IMR-90 (cell line): ENCODE measurements around the gene BIRC5. TPM values are rescaled to one million over a fixed set of nuclear protein-coding genes. Genes with fewer than 3 reads are reported as not detected.

Source experiments
- ATAC-seq: fragments of 200-7000 bp; cut with Tn5 transposase; 2 replicates; pipeline ENCODE4 v1.9.1; 2020; ENCODE audit warnings: low read depth, mild to moderate bottlenecking, moderate library complexity
- BruUV-seq: library from RNA; stranded (reverse); fragments of 400-500 nt; replicated peaks from 2 replicates; lab custom pipeline; 2021; lab: Mats Ljungman, UMichigan
- CTCF ChIA-PET: fragments of 300-600 bp; formaldehyde crosslinking; extraction: SDS; loops from one replicate; lab custom pipeline; 2021; ENCODE audit warnings: antibody characterized with exemption; lab: Yijun Ruan, JAX
- POLR2A ChIA-PET: fragments of 300-600 bp; sonication (Branson Sonifier 250); formaldehyde crosslinking; loops from one replicate; lab custom pipeline; 2022; ENCODE audit warnings: antibody characterized with exemption; ENCODE audit not compliant: unreplicated experiment; lab: Charles Lee
- DNase-seq: peaks from one replicate; pipeline ENCODE4 v3.0.0; 2013
- H2AFZ ChIP-seq: replicated peaks from 2 replicates; pipeline ENCODE3; 2013; ENCODE audit warnings: low read length, mild to moderate bottlenecking; ENCODE audit not compliant: poor library complexity
- H2AK5ac ChIP-seq: 2 replicates; pipeline ENCODE4 v1.6.1; 2013; ENCODE audit warnings: low read depth, low read length, inconsistent platforms
- H2AK9ac ChIP-seq: replicated peaks from 2 replicates; pipeline ENCODE3; 2013; ENCODE audit warnings: mild to moderate bottlenecking, low read depth, low read length, moderate library complexity; ENCODE audit not compliant: poor library complexity
- H2BK120ac ChIP-seq: 2 replicates; pipeline ENCODE4 v1.6.1; 2013; ENCODE audit warnings: low read depth, low read length, inconsistent platforms
- H2BK15ac ChIP-seq: 3 replicates; pipeline ENCODE4 v1.6.1; 2013; ENCODE audit warnings: low read depth, low read length, inconsistent platforms
- H2BK20ac ChIP-seq: 2 replicates; pipeline ENCODE4 v1.6.1; 2013; ENCODE audit warnings: low read depth, mild to moderate bottlenecking, inconsistent platforms, low read length, moderate library complexity
- H2BK5ac ChIP-seq: 2 replicates; pipeline ENCODE4 v1.6.1; 2013; ENCODE audit warnings: mild to moderate bottlenecking, low read depth, low read length, inconsistent platforms; ENCODE audit not compliant: poor library complexity, severe bottlenecking
- H3K14ac ChIP-seq: replicated peaks from 2 replicates; pipeline ENCODE4 v1.6.1; 2013; ENCODE audit warnings: low read depth, low read length, inconsistent platforms
- H3K18ac ChIP-seq: 2 replicates; pipeline ENCODE4 v1.6.1; 2013; ENCODE audit warnings: low read depth, low read length, control low read depth
- H3K23ac ChIP-seq: 2 replicates; pipeline ENCODE4 v1.6.1; 2013; ENCODE audit warnings: low read depth, low read length, inconsistent platforms
- H3K27ac ChIP-seq: 2 replicates; pipeline ENCODE4 v1.5.1; 2013; ENCODE audit warnings: mild to moderate bottlenecking, control low read depth, low read length; ENCODE audit not compliant: insufficient read depth
- H3K27me3 ChIP-seq: 2 replicates; pipeline ENCODE4 v1.6.1; 2013; ENCODE audit warnings: low read length; ENCODE audit not compliant: control insufficient read depth, insufficient read depth
- H3K36me3 ChIP-seq: 2 replicates; pipeline ENCODE4 v1.6.1; 2013; ENCODE audit warnings: low read length, mixed read lengths; ENCODE audit not compliant: control insufficient read depth, insufficient read depth
- H3K4ac ChIP-seq: 2 replicates; pipeline ENCODE4 v1.6.1; 2013; ENCODE audit warnings: low read depth, low read length, inconsistent platforms
- H3K4me1 ChIP-seq: 2 replicates; pipeline ENCODE4 v1.6.1; 2013; ENCODE audit warnings: low read length, mixed read lengths; ENCODE audit not compliant: control insufficient read depth, insufficient read depth
- H3K4me2 ChIP-seq: 2 replicates; pipeline ENCODE4 v1.6.1; 2013; ENCODE audit warnings: low read depth, mild to moderate bottlenecking, control low read depth, low read length, moderate library complexity
- H3K4me3 ChIP-seq: 2 replicates; pipeline ENCODE4 v1.5.1; 2013; ENCODE audit warnings: low read depth, mild to moderate bottlenecking, control low read depth, low read length, moderate library complexity; ENCODE audit not compliant: insufficient read depth
- H3K56ac ChIP-seq: 2 replicates; pipeline ENCODE4 v1.6.1; 2013; ENCODE audit warnings: low read length, inconsistent platforms; ENCODE audit not compliant: insufficient read depth; ENCODE audit errors: extremely low read depth
- H3K79me1 ChIP-seq, 2 experiments: 2 replicates each; pipeline ENCODE4 v1.6.1; 2013; ENCODE audit warnings: low read length in 2 of 2, inconsistent platforms in 1 of 2, low read depth in 1 of 2
- H3K9ac ChIP-seq: 2 replicates; pipeline ENCODE4 v1.6.1; 2013; ENCODE audit warnings: low read depth, low read length, control low read depth
- H3K9me1 ChIP-seq: 2 replicates; pipeline ENCODE4 v1.6.1; 2013; ENCODE audit warnings: low read length, inconsistent platforms; ENCODE audit not compliant: insufficient read depth
- H3K9me3 ChIP-seq: 2 replicates; pipeline ENCODE4 v1.6.1; 2013; ENCODE audit warnings: low read length; ENCODE audit not compliant: control insufficient read depth, insufficient read depth
- H4K20me1 ChIP-seq: 2 replicates; pipeline ENCODE4 v1.6.1; 2013; ENCODE audit warnings: low read length, inconsistent platforms; ENCODE audit not compliant: insufficient read depth
- H4K5ac ChIP-seq: 2 replicates; pipeline ENCODE4 v1.6.1; 2013; ENCODE audit warnings: mild to moderate bottlenecking, low read depth, low read length, control low read depth
- H4K8ac ChIP-seq, 2 experiments: 2 replicates each; pipeline ENCODE4 v1.6.1; 2013; ENCODE audit warnings: low read depth in 2 of 2, low read length in 2 of 2, control low read depth in 1 of 2, inconsistent platforms in 1 of 2
- H4K91ac ChIP-seq: 2 replicates; pipeline ENCODE4 v1.6.1; 2013; ENCODE audit warnings: low read depth, low read length, inconsistent platforms; ENCODE audit not compliant: insufficient read depth
- BHLHE40 ChIP-seq: fragments of 150-350 bp; IDR thresholded peaks from 2 replicates; pipeline ENCODE4 v1.6.1; 2016; ENCODE audit warnings: mild to moderate bottlenecking, low read depth, low read length
- CEBPB ChIP-seq: IDR thresholded peaks from 2 replicates; pipeline ENCODE4 v1.6.1; 2012; ENCODE audit warnings: low read depth, low read length, improper control_type of control experiment
- FOS ChIP-seq: fragments of 150-350 bp; IDR thresholded peaks from 2 replicates; pipeline ENCODE4 v1.6.1; 2016; ENCODE audit warnings: low read depth, low read length
- MAFK ChIP-seq: IDR thresholded peaks from 2 replicates; pipeline ENCODE4 v1.6.1; 2012; ENCODE audit warnings: low read depth, low read length, improper control_type of control experiment
- MAZ ChIP-seq: IDR thresholded peaks from 2 replicates; pipeline ENCODE4 v1.6.1; 2012; ENCODE audit warnings: low read depth, mild to moderate bottlenecking, low read length, improper control_type of control experiment, moderate library complexity, borderline replicate concordance
- MXI1 ChIP-seq: IDR thresholded peaks from 2 replicates; pipeline ENCODE4 v1.6.1; 2012; ENCODE audit warnings: low read depth, mild to moderate bottlenecking, low read length, moderate library complexity, borderline replicate concordance
- NFE2L2 ChIP-seq: fragments of 150-350 bp; IDR thresholded peaks from 2 replicates; pipeline ENCODE4 v1.6.1; 2016; ENCODE audit warnings: low read depth, mild to moderate bottlenecking, low read length
- POLR2A ChIP-seq: IDR thresholded peaks from 2 replicates; pipeline ENCODE4 v1.6.1; 2012; ENCODE audit warnings: mild to moderate bottlenecking, low read depth, low read length
- RAD21 ChIP-seq: IDR thresholded peaks from 2 replicates; pipeline ENCODE4 v1.6.1; 2012; ENCODE audit warnings: low read length, improper control_type of control experiment
- SMC3 ChIP-seq: fragments of 150-350 bp; IDR thresholded peaks from 2 replicates; pipeline ENCODE4 v1.6.1; 2016; ENCODE audit warnings: low read depth, mild to moderate bottlenecking, antibody characterized with exemption, low read length, moderate library complexity
- WGBS, 2 experiments: methylation state at CpG; one replicate each; pipeline versions ENCODE4 v1.1.5 to v1.1.7; 2013; ENCODE audit warnings: missing lambda C conversion rate in 2 of 2; ENCODE audit not compliant: insufficient read length in 1 of 2; ENCODE audit errors: extremely low coverage in 2 of 2; 5-methylcytosine and 5-hydroxymethylcytosine counted together
- dilution Hi-C: fragments of 300-500 bp; cut with HindIII; formaldehyde crosslinking; loops from one replicate; pipeline ENCODE4 v1.14.3; 2018; ENCODE audit warnings: low sequenced_read_pairs; ENCODE audit not compliant: unreplicated experiment
- in situ Hi-C: fragments of 300-500 bp; cut with MboI; formaldehyde crosslinking; loops from 3 replicates; pipeline ENCODE4 v1.14.3; 2019; ENCODE audit warnings: low sequenced_read_pairs, inconsistent platforms, mixed read lengths
- intact Hi-C: fragments of 100-400 bp; cut with micrococcal nuclease; formaldehyde crosslinking; loops from 2 replicates; pipeline ENCODE4 v1.10.0; 2022
- polyA plus RNA-seq, 3 experiments: library from polyadenylated mRNA; depleted of rRNA; stranded (reverse); fragments of >200 nt; gene quantifications; 2 replicates each; pipeline ENCODE4 v1.2.3, GENCODE V29; 2012; ENCODE audit warnings: low replicate concordance in 1 of 3
- total RNA-seq: library from RNA; depleted of rRNA; stranded (reverse); fragments of >200 nt; gene quantifications from 2 replicates; pipeline ENCODE4 v1.2.3, GENCODE V29; 2012
- TF ChIP-seq, protein P1 (sequence below): conservative IDR thresholded peaks from 2 replicates; pipeline ENCODE4 v1.5.1; 2012; ENCODE audit warnings: mild to moderate bottlenecking, low read depth, low read length, improper control_type of control experiment

Gene BIRC5
- total and polyA plus RNA-seq, 2 of the 4 experiments (the other 2 are of a cell fraction): 16.6 to 52.7 TPM

DNA sequence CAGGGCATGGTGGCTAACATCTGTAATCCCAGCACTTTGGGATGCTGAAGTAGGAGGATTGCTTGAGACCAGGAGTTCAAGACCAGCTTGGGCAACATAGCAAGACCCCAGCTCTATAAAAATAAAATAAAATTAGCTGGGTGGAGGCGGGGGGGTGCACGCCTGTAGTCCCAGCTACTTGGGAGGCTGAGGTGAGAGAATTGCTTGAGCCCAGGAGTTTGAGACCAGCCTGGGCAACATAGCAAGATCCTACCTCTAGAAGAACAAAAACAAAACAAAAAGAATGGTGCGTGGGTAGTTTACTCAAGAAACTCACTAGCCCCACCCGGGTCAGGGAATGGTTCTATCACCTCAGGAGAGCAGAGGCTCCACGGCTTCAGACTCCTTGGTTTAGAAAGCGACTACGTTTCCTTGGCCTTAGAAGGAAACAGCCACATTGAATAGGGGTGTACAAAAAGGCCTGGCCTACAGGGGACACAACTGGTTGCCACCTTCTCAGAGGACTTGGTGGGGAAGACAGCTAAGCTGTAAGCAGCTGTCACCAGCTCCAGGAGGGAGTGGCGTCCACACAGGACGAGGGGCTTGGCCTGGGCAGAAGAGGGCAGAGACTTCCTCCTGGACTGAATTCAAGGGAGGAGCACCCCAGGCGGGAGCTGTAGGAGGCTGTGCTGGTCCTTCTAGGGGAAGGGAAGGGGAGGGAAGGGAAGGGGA is 27.9 kb upstream of the BIRC5 start (continued):
- TF ChIP-seq NFE2L2: no peak

GRCh38 chr17:78186692-78187595 is 27.1 kb upstream of the BIRC5 start, which contains the start of the genes AFMID and TK1:
TSS of gene AFMID (plus strand) at chr17:78187362. CDS start at chr17:78187371, 9 bp downstream.
TSS of gene TK1 (minus strand) at chr17:78187052. CDS start at chr17:78186994, 58 bp downstream.
- POLR2A ChIA-PET: no interaction called here
- Histone ChIP-seq H3K4me2 (peak within 1 kb of the TSS; percentile 88), H3K56ac (0 out of 2 replicates have a peak within 1 kb of the TSS, but pooled peaks have one; percentile 26), H2BK120ac (no peak within 1 kb of the TSS), H3K4me3 (peak within 1 kb of the TSS; percentile 64), H3K27ac (peak within 1 kb of the TSS; percentile 41; the same call in 1 of the 2 replicates), H3K9me3 (no peaks in the 10 kb centered on the region), H4K5ac (peak within 1 kb of the TSS; percentile 63), H2AK9ac (peak within 1 kb of the TSS; percentile 67), H2BK15ac (no peak within 1 kb of the TSS), H3K9me1 (peaks cover 11% of the 10 kb centered on the region; the same call in 1 of the 2 replicates), H2BK5ac (peak within 1 kb of the TSS; percentile 20), H3K14ac (peak within 1 kb of the TSS; percentile 57), H3K27me3 (no peaks in the 10 kb centered on the region), H3K36me3 (peaks cover 3% of the 10 kb centered on the region), H4K91ac (peak within 1 kb of the TSS; percentile 55; the same call in 1 of the 2 replicates), H3K23ac (no peak within 1 kb of the TSS), H3K79me1 (peaks cover 24 to 54% of the 10 kb centered on the region in 2 experiments), H4K20me1 (0 out of 2 replicates have a peak, but pooled peaks cover 6% of the 10 kb centered on the region), H3K9ac (peak within 1 kb of the TSS; percentile 65; the same call in 1 of the 2 replicates), H4K8ac (peak within 1 kb of the TSS; percentile 56 to 80), H2BK20ac (no peak within 1 kb of the TSS), H2AK5ac (peak within 1 kb of the TSS; percentile 57; the same call in 1 of the 2 replicates), H3K4me1 (peaks cover 3% of the 10 kb centered on the region), H3K18ac (no peak within 1 kb of the TSS), H2AFZ (peak within 1 kb of the TSS; percentile 99), H3K4ac (peak within 1 kb of the TSS; percentile 34)
- 8% methylated on average over 31 of the region's 57 CpGs; no CpG with 5 or more reads in 1 of the 2 experiments for WGBS, 2 experiments
- intact Hi-C loops: loop anchor here (1.0 kb wide), 1 partner anchor 53 kb away; no protein-coding TSS in a partner anchor
- dilution Hi-C loops: no loop called here
- in situ Hi-C loops: no loop called here
- ATAC-seq (peak; percentile 99), DNase-seq (peak; percentile 95)
- no TSS peak for BruUV-seq
- CTCF ChIA-PET: no interaction called here
- no peak for TF ChIP-seq BHLHE40
- TF ChIP-seq CEBPB: peak; percentile 28; the same call in 1 of the 2 replicates
- no peak for TF ChIP-seq RAD21
- TF ChIP-seq FOS: peak; percentile 58; the same call in 1 of the 2 replicates
- TF ChIP-seq MAFK: no peak
- TF ChIP-seq, protein P1, sequence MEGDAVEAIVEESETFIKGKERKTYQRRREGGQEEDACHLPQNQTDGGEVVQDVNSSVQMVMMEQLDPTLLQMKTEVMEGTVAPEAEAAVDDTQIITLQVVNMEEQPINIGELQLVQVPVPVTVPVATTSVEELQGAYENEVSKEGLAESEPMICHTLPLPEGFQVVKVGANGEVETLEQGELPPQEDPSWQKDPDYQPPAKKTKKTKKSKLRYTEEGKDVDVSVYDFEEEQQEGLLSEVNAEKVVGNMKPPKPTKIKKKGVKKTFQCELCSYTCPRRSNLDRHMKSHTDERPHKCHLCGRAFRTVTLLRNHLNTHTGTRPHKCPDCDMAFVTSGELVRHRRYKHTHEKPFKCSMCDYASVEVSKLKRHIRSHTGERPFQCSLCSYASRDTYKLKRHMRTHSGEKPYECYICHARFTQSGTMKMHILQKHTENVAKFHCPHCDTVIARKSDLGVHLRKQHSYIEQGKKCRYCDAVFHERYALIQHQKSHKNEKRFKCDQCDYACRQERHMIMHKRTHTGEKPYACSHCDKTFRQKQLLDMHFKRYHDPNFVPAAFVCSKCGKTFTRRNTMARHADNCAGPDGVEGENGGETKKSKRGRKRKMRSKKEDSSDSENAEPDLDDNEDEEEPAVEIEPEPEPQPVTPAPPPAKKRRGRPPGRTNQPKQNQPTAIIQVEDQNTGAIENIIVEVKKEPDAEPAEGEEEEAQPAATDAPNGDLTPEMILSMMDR: peak; percentile 97
- peak; percentile 45; the same call in 1 of the 2 replicates for TF ChIP-seq MAZ
- peak; percentile 82 for TF ChIP-seq POLR2A
- TF ChIP-seq SMC3: 0 out of 2 replicates have a peak, but pooled peaks have one; percentile 23
- peak; percentile 93 for TF ChIP-seq MXI1
